ENCODE results near the gene PRR14L.
A peak's percentile ranks its signal among the peaks of the same experiment; 100 is the strongest.
"Not testable (repeated sequence)": the region's sequence is repeated elsewhere in the genome, so short reads cannot be mapped to it uniquely, and the experiment has no call there.

The PRR14L gene

DNA sequence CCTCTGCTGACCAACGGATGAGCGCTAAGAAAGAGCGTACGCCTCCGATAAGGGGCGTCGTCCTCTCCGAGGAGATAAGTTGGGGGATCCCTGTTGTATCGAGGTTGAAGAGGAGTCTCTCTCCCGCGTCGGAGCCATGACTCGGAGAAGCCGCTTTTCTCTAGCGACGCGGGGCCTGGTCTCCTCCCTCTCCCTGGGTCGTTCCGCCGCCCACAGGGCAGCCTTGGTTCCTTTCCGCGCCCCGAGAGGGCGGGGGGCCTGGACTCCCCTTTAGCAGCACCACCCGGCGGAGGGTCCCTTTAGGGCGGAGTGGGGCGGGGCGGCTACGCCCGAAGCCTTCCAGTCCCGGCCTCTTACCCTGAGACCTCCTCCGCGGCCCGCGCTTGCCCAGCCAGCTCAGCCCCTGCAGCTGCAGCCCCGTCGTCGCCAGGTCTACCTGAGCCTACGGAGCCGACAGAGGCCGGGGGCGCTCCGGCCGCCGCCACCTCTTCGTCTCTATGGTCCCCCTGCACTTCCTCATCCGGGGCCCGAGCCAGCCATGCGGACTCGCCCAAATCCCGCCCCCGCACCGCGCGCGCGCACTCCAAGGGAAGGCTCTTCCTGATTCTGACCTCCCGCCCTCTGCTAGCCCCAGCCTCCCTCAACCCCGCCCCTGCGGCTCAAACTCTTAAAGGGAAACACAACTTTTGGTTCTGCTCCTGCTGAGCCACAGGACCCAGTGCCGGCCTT is at the start of gene PRR14L:
PRR14L (minus strand) TSS at position 497 of the 729 bp plus-strand sequence. CDS start 11,272 bp downstream, outside the sequence.
- H4K20me1 ChIP-seq = peaks cover 0 to 31% (median 14%) of the 10 kb centered on the region in 11 experiments; a peak in 12 of 22 replicates

GRCh38 chr22:31799358-31799757 is 49.4 kb upstream of the PRR14L start:
- H3K36me3 ChIP-seq = peaks cover 96 to 100% (median 99%) of the 10 kb centered on the region in 11 experiments
- H3K27me3 ChIP-seq; H3K4me2 ChIP-seq; H3K9me3 ChIP-seq (replicated peaks in 1 of 11); H3K9ac ChIP-seq; H3K4me3 ChIP-seq; H3K4me1 ChIP-seq; H4K20me1 ChIP-seq; H3K27ac ChIP-seq: not testable (repeated sequence)

More for the DNA sequence above, at the start of gene PRR14L:
- H3K36me3 ChIP-seq = peaks cover 13 to 33% (median 25%) of the 10 kb centered on the region in 11 experiments; a peak in 20 of 22 replicates
- peak within 1 kb of the TSS; percentile 87 to 98 (median 93) for H3K4me2 ChIP-seq
- peak within 1 kb of the TSS; percentile 79 to 99 (median 88) for H3K4me3 ChIP-seq
- H3K27me3 ChIP-seq = no peaks in the 10 kb centered on the region
- H3K9ac ChIP-seq = peak within 1 kb of the TSS; percentile 95 to 99 (median 97)
- H3K27ac ChIP-seq = peak within 1 kb of the TSS; percentile 88 to 99 (median 96)
- no peak for TF ChIP-seq Cebpa-rat (IDR thresholded peaks at IDR 0.05)
- H3K4me1 ChIP-seq = peaks cover 51 to 60% (median 54%) of the 10 kb centered on the region in 10 experiments
- no peaks in the 10 kb centered on the region for H3K9me3 ChIP-seq (replicated peaks in 1 of 11)

DNA sequence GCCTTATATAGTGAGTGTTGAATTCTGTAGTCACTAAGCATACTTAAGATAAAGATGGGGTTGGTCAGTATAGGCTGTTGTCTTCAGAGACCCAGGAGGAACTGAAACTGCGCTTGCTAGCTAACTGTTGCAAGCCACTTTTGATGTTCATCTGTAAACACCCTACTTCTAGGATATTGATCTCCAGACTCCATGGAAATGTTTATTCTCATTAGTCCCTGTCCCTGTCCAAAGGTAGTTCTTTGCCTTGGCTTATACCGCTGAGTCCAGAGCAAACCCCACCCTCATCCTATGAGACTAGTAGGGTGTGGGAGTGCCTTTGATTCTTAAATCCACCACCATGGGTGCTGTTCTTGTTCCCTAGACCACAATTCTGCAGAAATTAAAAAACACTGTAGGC is 40.3 kb upstream of the PRR14L start:
- no peaks in the 10 kb centered on the region for H3K27me3 ChIP-seq
- peak overlapping the region in 4 of 10 experiments; percentile 4 to 34 (median 11); a peak in 5 of 20 replicates for H3K4me3 ChIP-seq
- peak overlapping the region in 10 of 11 experiments; percentile 2 to 87 (median 81); a peak in 19 of 22 replicates for H3K27ac ChIP-seq
- H3K4me2 ChIP-seq = peak overlapping the region; percentile 60 to 84 (median 76)
- TF ChIP-seq Cebpa-rat (IDR thresholded peaks at IDR 0.05) = peak in 1 of 11 experiments; percentile 7; a peak in 1 of 22 replicates
- H3K9me3 ChIP-seq (replicated peaks in 1 of 11) = no peaks in the 10 kb centered on the region
- peak overlapping the region in 9 of 11 experiments; percentile 32 to 72 (median 69); a peak in 17 of 22 replicates for H3K9ac ChIP-seq
- peaks cover 0 to 8% (median 0%) of the 10 kb centered on the region in 11 experiments; a peak in 3 of 22 replicates for H4K20me1 ChIP-seq
- H3K36me3 ChIP-seq = peaks cover 57 to 77% (median 68%) of the 10 kb centered on the region in 11 experiments
- H3K4me1 ChIP-seq = peaks cover 35 to 49% (median 45%) of the 10 kb centered on the region in 10 experiments

DNA sequence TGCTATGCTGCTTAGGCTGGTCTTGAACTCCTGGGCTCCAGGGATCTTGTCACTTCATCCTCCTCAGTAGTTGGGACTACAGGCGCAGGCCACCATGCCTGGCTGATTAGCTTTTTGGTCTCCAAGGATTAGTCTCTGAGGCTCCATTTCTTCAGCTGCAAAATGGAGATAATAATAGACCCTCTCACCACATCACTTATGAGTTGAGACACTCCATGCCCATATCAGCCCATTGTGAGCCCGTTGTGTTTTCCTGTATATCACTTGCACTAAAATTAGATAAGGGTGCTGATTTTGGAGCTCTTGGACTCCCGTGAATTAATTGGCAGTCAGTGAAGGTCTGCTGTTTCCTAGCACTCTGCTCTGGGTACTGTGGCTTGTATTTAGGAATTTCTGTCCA is 39.9 kb upstream of the PRR14L start:
- TF ChIP-seq Cebpa-rat (IDR thresholded peaks at IDR 0.05) = peak in 2 of 11 experiments; percentile 22 to 49; a peak in 3 of 22 replicates
- Histone ChIP-seq H3K4me1 (peaks cover 37 to 53% (median 45%) of the 10 kb centered on the region in 10 experiments), H3K9me3 (replicated peaks in 1 of 11) (no peaks in the 10 kb centered on the region), H3K36me3 (peaks cover 53 to 77% (median 68%) of the 10 kb centered on the region in 11 experiments), H4K20me1 (peaks cover 0 to 8% (median 0%) of the 10 kb centered on the region in 11 experiments; a peak in 3 of 22 replicates), H3K9ac (peak overlapping the region in 9 of 11 experiments; percentile 32 to 72 (median 69); a peak in 17 of 22 replicates), H3K27ac (peak overlapping the region in 10 of 11 experiments; percentile 2 to 87 (median 81); a peak in 18 of 22 replicates), H3K4me2 (peak overlapping the region; percentile 60 to 84 (median 76)), H3K4me3 (peak overlapping the region in 2 of 10 experiments; percentile 4 to 34; a peak in 3 of 20 replicates), H3K27me3 (no peaks in the 10 kb centered on the region)

DNA sequence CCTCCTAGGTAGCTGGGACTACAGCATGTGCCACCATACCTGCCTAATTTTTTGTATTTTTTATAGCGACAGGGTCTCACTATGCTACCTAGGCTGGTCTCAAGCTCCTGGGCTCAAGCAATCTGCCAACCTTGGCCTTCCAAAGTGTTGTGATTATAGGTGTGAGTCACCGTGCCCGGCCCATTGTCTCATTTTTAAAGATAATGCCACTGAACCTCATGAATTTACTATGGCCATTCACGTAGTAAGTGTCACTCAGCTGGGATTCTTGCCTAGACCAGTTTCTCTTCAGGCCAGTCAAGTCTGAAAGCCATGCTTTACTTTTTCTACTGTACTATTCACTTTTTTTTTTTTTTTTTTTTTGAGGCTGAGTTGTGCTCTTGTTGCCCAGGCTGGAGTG is 26.3 kb upstream of the PRR14L start:
- Histone ChIP-seq H3K36me3 (peaks cover 93 to 100% (median 99%) of the 10 kb centered on the region in 11 experiments), H3K27ac (no peak overlapping the region), H3K9me3 (replicated peaks in 1 of 11) (no peaks in the 10 kb centered on the region), H3K4me1 (peaks cover 0 to 10% (median 0%) of the 10 kb centered on the region in 10 experiments; a peak in 4 of 20 replicates), H3K4me2 (no peak overlapping the region), H3K9ac (no peak overlapping the region), H3K4me3 (no peak overlapping the region), H4K20me1 (no peaks in the 10 kb centered on the region; a peak in 1 of 22 replicates), H3K27me3 (no peaks in the 10 kb centered on the region)
- no peak for TF ChIP-seq Cebpa-rat (IDR thresholded peaks at IDR 0.05)

DNA sequence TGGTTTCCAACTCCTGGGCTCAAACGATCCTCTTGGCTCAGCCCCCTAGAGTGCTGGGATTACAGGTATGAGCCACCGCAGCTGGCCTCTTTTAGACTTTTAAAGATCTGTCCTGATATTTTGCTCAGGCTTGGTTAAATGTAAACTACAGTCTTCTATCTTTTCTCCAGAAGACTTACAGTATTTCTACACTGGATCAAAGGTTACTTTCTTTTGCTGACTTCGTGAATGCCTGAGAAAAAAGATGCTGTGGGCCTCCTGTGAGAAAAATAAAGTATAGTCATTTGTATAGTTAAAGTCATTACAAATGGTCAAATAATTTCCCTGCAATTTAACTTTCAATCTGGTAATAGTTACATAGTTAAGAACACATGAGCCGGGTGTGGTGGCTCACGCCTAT is 23.5 kb upstream of the PRR14L start:
- peaks cover 0 to 10% (median 0%) of the 10 kb centered on the region in 10 experiments; a peak in 4 of 20 replicates for H3K4me1 ChIP-seq
- no peak overlapping the region for H3K27ac ChIP-seq
- no peak for TF ChIP-seq Cebpa-rat (IDR thresholded peaks at IDR 0.05)
- peaks cover 92 to 100% (median 99%) of the 10 kb centered on the region in 11 experiments for H3K36me3 ChIP-seq
- H3K27me3 ChIP-seq = no peaks in the 10 kb centered on the region
- H3K4me2 ChIP-seq = no peak overlapping the region
- H4K20me1 ChIP-seq = no peaks in the 10 kb centered on the region; a peak in 1 of 22 replicates
- H3K9me3 ChIP-seq (replicated peaks in 1 of 11) = no peaks in the 10 kb centered on the region
- no peak overlapping the region for H3K9ac ChIP-seq
- H3K4me3 ChIP-seq = no peak overlapping the region

DNA sequence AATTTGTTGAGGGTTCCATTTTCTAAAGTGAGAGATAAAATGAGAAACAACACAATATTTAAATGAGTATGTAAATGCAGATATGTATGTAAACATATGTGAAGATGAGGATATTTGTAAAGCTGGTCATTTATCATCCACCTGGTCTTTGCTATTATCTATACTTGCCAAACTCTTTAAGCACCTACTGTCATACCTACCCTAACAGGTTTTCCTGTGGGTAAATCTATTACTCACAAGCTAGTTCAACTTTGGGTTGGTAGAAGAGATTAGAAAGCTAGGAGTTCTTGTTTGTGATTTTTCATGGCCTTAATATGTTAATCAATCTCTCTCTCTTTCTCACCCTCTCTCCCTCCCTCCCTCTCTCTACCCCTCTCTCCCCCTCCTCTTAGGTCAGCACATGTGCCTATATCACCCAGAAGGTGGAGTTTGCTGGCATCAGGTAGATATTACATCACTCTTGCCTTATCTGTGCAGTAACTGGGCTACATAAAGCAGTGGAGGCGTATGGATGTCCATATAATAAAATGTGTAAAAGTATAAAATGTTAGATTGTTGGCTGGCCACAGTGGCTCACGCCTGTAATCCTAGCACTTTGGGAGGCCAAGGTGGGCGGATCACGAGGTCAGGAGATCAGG is 18.6 kb upstream of the PRR14L start:
- Histone ChIP-seq H3K4me1 (no peaks in the 10 kb centered on the region), H3K4me2 (no peak overlapping the region), H3K27ac (no peak overlapping the region), H3K27me3 (no peaks in the 10 kb centered on the region), H4K20me1 (peaks cover 0 to under 1% (median 0%) of the 10 kb centered on the region in 11 experiments; a peak in 1 of 22 replicates), H3K36me3 (peaks cover 96 to 100% (median 98%) of the 10 kb centered on the region in 11 experiments), H3K9me3 (replicated peaks in 1 of 11) (no peaks in the 10 kb centered on the region), H3K4me3 (no peak overlapping the region), H3K9ac (no peak overlapping the region)
- no peak for TF ChIP-seq Cebpa-rat (IDR thresholded peaks at IDR 0.05)

DNA sequence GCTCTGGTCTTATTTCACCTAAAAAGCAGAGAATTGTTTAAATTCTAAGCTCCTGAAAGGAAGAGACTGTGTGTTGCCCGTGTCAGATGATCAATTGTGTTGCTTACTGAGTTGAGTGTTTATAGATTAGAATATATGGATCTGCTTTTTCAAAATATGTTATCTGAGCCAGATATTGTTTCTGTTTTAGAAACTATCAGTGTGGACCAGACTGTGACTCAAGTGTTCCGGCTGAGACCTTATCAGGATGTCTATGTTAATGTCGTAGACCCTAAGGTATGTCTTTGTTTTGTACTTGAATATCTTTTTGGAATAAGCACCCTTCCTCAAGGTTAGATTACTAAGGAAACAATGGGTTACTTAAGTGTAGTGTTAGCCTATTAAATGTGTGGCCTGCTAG is 14.9 kb upstream of the PRR14L start:
- no peak overlapping the region for H3K4me2 ChIP-seq
- no peaks in the 10 kb centered on the region for H3K9me3 ChIP-seq (replicated peaks in 1 of 11)
- peaks cover 0 to 9% (median 0%) of the 10 kb centered on the region in 11 experiments; a peak in 2 of 22 replicates for H4K20me1 ChIP-seq
- no peak overlapping the region for H3K9ac ChIP-seq
- H3K27ac ChIP-seq = no peak overlapping the region
- no peaks in the 10 kb centered on the region for H3K27me3 ChIP-seq
- no peaks in the 10 kb centered on the region for H3K4me1 ChIP-seq
- TF ChIP-seq Cebpa-rat (IDR thresholded peaks at IDR 0.05) = no peak
- no peak overlapping the region for H3K4me3 ChIP-seq
- peaks cover 93 to 100% (median 97%) of the 10 kb centered on the region in 11 experiments for H3K36me3 ChIP-seq

- peaks cover 65 to 88% (median 73%) of the 10 kb centered on the region in 11 experiments for H3K36me3 ChIP-seq
- not testable (repeated sequence) for H3K4me2 ChIP-seq; H3K4me3 ChIP-seq; H3K27me3 ChIP-seq; H3K9ac ChIP-seq; H3K27ac ChIP-seq; H3K9me3 ChIP-seq (replicated peaks in 1 of 11)
- peaks cover 0 to 13% (median 0%) of the 10 kb centered on the region in 11 experiments; a peak in 6 of 22 replicates for H4K20me1 ChIP-seq
- peaks cover 14 to 30% (median 14%) of the 10 kb centered on the region in 10 experiments for H3K4me1 ChIP-seq
These were observed 8.9 kb upstream of the PRR14L start for GRCh38 chr22:31758860-31759259.

Data from BLaER1 treated with 17β-estradiol and CSF1 and Interleukin-3, amounts not matched to agents 10 nM and 100 nM (cell line).